OCI-LY1 (cell line): ENCODE measurements around the gene SCUBE2.

Experiments
- H2AFZ ChIP-seq: fragments of 200-600 bp; sonication (generic), shearing (Covaris generic); 2 replicates; pipeline ENCODE4 v1.6.0; 2014; ENCODE audit warnings: antibody characterized with exemption, mild to moderate bottlenecking, low read length
- H3F3A ChIP-seq: fragments of 200-600 bp; sonication (generic), shearing (Covaris generic); 2 replicates; pipeline ENCODE4 v1.6.0; 2014; ENCODE audit warnings: mild to moderate bottlenecking, antibody characterized with exemption, low read length, moderate library complexity; ENCODE audit not compliant: insufficient read depth
- H3K27ac ChIP-seq: fragments of 200-600 bp; sonication (generic); 2 replicates; pipeline ENCODE4 v1.5.1; 2014; ENCODE audit warnings: low read length, mixed run types, mild to moderate bottlenecking, low read depth; ENCODE audit not compliant: poor library complexity, severe bottlenecking
- H3K27me3 ChIP-seq: fragments of 200-600 bp; sonication (generic); 2 replicates; pipeline ENCODE4 v1.6.0; 2014; ENCODE audit warnings: antibody characterized with exemption, mild to moderate bottlenecking, low read length, moderate library complexity; ENCODE audit not compliant: insufficient read depth
- H3K36me3 ChIP-seq: fragments of 200-600 bp; sonication (generic); 2 replicates; pipeline ENCODE4 v1.6.1; 2014; ENCODE audit warnings: mild to moderate bottlenecking, antibody characterized with exemption, low read length, moderate library complexity, mixed read lengths; ENCODE audit not compliant: insufficient read depth
- H3K4me1 ChIP-seq: fragments of 200-600 bp; sonication (generic); 2 replicates; pipeline ENCODE4 v1.5.1; 2014; ENCODE audit warnings: mild to moderate bottlenecking, low read length, moderate library complexity; ENCODE audit not compliant: insufficient read depth, severe bottlenecking
- H3K4me2 ChIP-seq: fragments of 200-600 bp; sonication (generic), shearing (Covaris generic); 2 replicates; pipeline ENCODE4 v1.6.1; 2014; ENCODE audit warnings: low read length
- H3K4me3 ChIP-seq: fragments of 200-600 bp; sonication (generic); 2 replicates; pipeline ENCODE4 v1.5.1; 2014; ENCODE audit warnings: low read length, low read depth, mild to moderate bottlenecking, mixed read lengths; ENCODE audit not compliant: poor library complexity, severe bottlenecking
- H3K79me2 ChIP-seq: fragments of 200-600 bp; shearing (Covaris generic); 2 replicates; pipeline ENCODE4 v1.6.1; 2016; ENCODE audit warnings: mixed run types, low read length, mixed read lengths; ENCODE audit not compliant: insufficient read depth
- H3K9ac ChIP-seq: fragments of 200-600 bp; sonication (generic), shearing (Covaris generic); 2 replicates; pipeline ENCODE4 v1.6.1; 2014; ENCODE audit warnings: mild to moderate bottlenecking, low read length, mixed read lengths
- H3K9me2 ChIP-seq: fragments of 200-600 bp; sonication (generic), shearing (Covaris generic); 2 replicates; pipeline ENCODE4 v1.6.1; 2014; ENCODE audit warnings: low read depth, mild to moderate bottlenecking, low read length, mixed read lengths
- H3K9me3 ChIP-seq: fragments of 200-600 bp; shearing (Covaris generic); 2 replicates; pipeline ENCODE4 v1.6.1; 2014; ENCODE audit warnings: low read length, mixed read lengths
- H4K20me1 ChIP-seq: fragments of 200-600 bp; sonication (generic), shearing (Covaris generic); 2 replicates; pipeline ENCODE4 v1.6.0; 2016; ENCODE audit warnings: mild to moderate bottlenecking, low read length; ENCODE audit not compliant: insufficient read depth
- EZH2 ChIP-seq: fragments of 200-600 bp; sonication (generic), shearing (Covaris generic); IDR thresholded peaks from 2 replicates; pipeline ENCODE4 v1.8.0; 2017; ENCODE audit warnings: borderline replicate concordance, mixed run types, mild to moderate bottlenecking, antibody characterized with exemption, low read length, moderate library complexity, mixed read lengths
- TF ChIP-seq, protein P1 (sequence below): fragments of 200-600 bp; sonication (generic), shearing (Covaris generic); IDR thresholded peaks from 2 replicates; pipeline ENCODE4 v1.5.1; 2017; ENCODE audit warnings: mild to moderate bottlenecking, antibody characterized with exemption, low read length, moderate library complexity, mixed read lengths

The SCUBE2 gene

GRCh38 chr11:9008011-9008550 is 83.3 kb downstream of the SCUBE2 start:
- no peaks in the 10 kb centered on the region for H3K79me2 ChIP-seq
- H3K4me2 ChIP-seq, result no peak overlapping the region
- no peaks in the 10 kb centered on the region for H4K20me1 ChIP-seq
- TF ChIP-seq, protein P1, sequence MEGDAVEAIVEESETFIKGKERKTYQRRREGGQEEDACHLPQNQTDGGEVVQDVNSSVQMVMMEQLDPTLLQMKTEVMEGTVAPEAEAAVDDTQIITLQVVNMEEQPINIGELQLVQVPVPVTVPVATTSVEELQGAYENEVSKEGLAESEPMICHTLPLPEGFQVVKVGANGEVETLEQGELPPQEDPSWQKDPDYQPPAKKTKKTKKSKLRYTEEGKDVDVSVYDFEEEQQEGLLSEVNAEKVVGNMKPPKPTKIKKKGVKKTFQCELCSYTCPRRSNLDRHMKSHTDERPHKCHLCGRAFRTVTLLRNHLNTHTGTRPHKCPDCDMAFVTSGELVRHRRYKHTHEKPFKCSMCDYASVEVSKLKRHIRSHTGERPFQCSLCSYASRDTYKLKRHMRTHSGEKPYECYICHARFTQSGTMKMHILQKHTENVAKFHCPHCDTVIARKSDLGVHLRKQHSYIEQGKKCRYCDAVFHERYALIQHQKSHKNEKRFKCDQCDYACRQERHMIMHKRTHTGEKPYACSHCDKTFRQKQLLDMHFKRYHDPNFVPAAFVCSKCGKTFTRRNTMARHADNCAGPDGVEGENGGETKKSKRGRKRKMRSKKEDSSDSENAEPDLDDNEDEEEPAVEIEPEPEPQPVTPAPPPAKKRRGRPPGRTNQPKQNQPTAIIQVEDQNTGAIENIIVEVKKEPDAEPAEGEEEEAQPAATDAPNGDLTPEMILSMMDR, result no peak
- no peak for TF ChIP-seq EZH2
- no peak overlapping the region for H2AFZ ChIP-seq
- H3K27me3 ChIP-seq, result peaks cover 7% of the 10 kb centered on the region; the same call in 1 of the 2 replicates
- H3K4me1 ChIP-seq, result no peaks in the 10 kb centered on the region
- no peaks in the 10 kb centered on the region for H3K36me3 ChIP-seq
- H3K4me3 ChIP-seq, result no peak overlapping the region
- H3K9ac ChIP-seq, result no peak overlapping the region
- H3K9me3 ChIP-seq, result no peaks in the 10 kb centered on the region
- H3K9me2 ChIP-seq, result no peaks in the 10 kb centered on the region
- no peaks in the 10 kb centered on the region for H3F3A ChIP-seq
- H3K27ac ChIP-seq, result no peak overlapping the region

GRCh38 chr11:9005087-9005486 is 86.3 kb downstream of the SCUBE2 start:
- Histone ChIP-seq H3K79me2 (no peaks in the 10 kb centered on the region), H3K4me2 (no peak overlapping the region), H3K27ac (no peak overlapping the region), H2AFZ (no peak overlapping the region), H3K9me3 (no peaks in the 10 kb centered on the region), H3K27me3 (peaks cover 9% of the 10 kb centered on the region; the same call in 1 of the 2 replicates), H3K4me3 (no peak overlapping the region), H3K9me2 (no peaks in the 10 kb centered on the region), H3K4me1 (no peaks in the 10 kb centered on the region), H3F3A (no peaks in the 10 kb centered on the region), H3K36me3 (no peaks in the 10 kb centered on the region), H3K9ac (no peak overlapping the region), H4K20me1 (no peaks in the 10 kb centered on the region)
- no peak for TF ChIP-seq EZH2
- TF ChIP-seq, protein P1, result no peak

DNA sequence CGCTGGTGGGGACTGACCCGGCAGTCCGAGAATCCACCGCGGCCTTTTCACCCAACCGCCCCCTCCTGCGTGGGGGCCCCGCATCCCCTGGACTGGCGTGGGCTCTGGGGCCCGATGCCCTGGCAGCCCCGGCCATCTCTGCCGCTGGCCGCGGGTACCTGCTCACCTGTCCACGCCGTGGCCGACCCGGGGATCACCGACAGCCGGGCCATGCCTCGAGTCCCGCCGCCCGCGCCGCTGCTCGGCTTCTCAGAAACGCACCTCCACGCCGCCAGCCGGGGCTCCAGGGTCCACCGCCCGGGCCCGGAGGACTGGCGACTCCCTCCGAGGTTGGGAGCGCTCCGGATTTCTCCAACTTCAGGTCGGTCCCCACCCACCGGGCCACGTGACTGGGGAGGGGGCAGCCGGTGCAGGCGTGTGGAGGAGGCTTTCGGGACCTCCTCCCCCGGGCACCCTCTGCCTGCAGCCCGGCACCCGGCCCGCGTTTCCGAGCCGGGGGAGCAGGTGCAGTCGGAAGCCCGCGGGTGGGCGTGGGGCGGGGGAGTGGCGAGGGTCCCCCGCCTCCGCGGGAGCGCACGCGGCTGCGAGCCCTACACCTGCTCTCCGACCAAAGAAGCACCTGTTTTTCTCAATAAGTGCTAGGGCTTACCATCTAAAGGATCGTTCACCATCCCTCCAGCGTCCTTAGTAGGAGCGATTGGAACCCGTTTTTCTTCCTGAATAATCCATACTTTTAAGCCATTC is 87.0 kb downstream of the SCUBE2 start:
- no peak overlapping the region for H3K4me2 ChIP-seq
- H2AFZ ChIP-seq, result no peak overlapping the region
- H3K9me3 ChIP-seq, result no peaks in the 10 kb centered on the region
- H3K27me3 ChIP-seq, result peaks cover 9% of the 10 kb centered on the region; the same call in 1 of the 2 replicates
- H3K79me2 ChIP-seq, result no peaks in the 10 kb centered on the region
- H3K4me1 ChIP-seq, result no peaks in the 10 kb centered on the region
- TF ChIP-seq EZH2, result no peak
- no peaks in the 10 kb centered on the region for H3K9me2 ChIP-seq
- H3F3A ChIP-seq, result no peaks in the 10 kb centered on the region
- H3K4me3 ChIP-seq, result no peak overlapping the region
- no peak overlapping the region for H3K9ac ChIP-seq
- H4K20me1 ChIP-seq, result no peaks in the 10 kb centered on the region
- H3K27ac ChIP-seq, result no peak overlapping the region
- H3K36me3 ChIP-seq, result no peaks in the 10 kb centered on the region
